ENCODE data around the gene CXCL8. TPM values are rescaled to one million over a fixed set of nuclear protein-coding genes. Genes with fewer than 3 reads are reported as not detected.
"Not testable (repeated sequence)": the region's sequence is repeated elsewhere in the genome, so short reads cannot be mapped to it uniquely, and the experiment has no call there.

The CXCL8 gene
- total RNA-seq = 1 to 10 TPM; 1.4 to 3.8 (median 2.7) TPM

DNA sequence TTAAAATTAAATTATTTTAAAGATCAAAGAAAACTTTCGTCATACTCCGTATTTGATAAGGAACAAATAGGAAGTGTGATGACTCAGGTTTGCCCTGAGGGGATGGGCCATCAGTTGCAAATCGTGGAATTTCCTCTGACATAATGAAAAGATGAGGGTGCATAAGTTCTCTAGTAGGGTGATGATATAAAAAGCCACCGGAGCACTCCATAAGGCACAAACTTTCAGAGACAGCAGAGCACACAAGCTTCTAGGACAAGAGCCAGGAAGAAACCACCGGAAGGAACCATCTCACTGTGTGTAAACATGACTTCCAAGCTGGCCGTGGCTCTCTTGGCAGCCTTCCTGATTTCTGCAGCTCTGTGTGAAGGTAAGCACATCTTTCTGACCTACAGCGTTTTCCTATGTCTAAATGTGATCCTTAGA lies at the start of gene CXCL8:
TSS of gene CXCL8 (plus strand) at position 217 of the 426 bp plus-strand sequence. CDS start at position 307, 90 bp downstream.
- intact Hi-C loops (cut with DNase I) = no loop called here
- no peak within 1 kb of the TSS for H3K4me3 ChIP-seq (replicated peaks in 1 of 3)
- no peak for TF ChIP-seq POLR2A (IDR thresholded peaks at IDR 0.05)
- TF ChIP-seq, protein P1, sequence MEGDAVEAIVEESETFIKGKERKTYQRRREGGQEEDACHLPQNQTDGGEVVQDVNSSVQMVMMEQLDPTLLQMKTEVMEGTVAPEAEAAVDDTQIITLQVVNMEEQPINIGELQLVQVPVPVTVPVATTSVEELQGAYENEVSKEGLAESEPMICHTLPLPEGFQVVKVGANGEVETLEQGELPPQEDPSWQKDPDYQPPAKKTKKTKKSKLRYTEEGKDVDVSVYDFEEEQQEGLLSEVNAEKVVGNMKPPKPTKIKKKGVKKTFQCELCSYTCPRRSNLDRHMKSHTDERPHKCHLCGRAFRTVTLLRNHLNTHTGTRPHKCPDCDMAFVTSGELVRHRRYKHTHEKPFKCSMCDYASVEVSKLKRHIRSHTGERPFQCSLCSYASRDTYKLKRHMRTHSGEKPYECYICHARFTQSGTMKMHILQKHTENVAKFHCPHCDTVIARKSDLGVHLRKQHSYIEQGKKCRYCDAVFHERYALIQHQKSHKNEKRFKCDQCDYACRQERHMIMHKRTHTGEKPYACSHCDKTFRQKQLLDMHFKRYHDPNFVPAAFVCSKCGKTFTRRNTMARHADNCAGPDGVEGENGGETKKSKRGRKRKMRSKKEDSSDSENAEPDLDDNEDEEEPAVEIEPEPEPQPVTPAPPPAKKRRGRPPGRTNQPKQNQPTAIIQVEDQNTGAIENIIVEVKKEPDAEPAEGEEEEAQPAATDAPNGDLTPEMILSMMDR (IDR thresholded peaks at IDR 0.05) = no peak
- DNase-seq = peak; percentile 76 to 86
- H3K27me3 ChIP-seq = no peaks in the 10 kb centered on the region
- H3K9me3 ChIP-seq = no peaks in the 10 kb centered on the region
- peaks cover 0 to 6% of the 10 kb centered on the region in 2 donors for H3K4me1 ChIP-seq
- H3K27ac ChIP-seq = peak within 1 kb of the TSS in 1 of 3 donors; percentile 37
- H3K36me3 ChIP-seq = no peaks in the 10 kb centered on the region
- WGBS, 2 donors = 26 to 38% methylated on average over 7 of the region's 7 CpGs

DNA sequence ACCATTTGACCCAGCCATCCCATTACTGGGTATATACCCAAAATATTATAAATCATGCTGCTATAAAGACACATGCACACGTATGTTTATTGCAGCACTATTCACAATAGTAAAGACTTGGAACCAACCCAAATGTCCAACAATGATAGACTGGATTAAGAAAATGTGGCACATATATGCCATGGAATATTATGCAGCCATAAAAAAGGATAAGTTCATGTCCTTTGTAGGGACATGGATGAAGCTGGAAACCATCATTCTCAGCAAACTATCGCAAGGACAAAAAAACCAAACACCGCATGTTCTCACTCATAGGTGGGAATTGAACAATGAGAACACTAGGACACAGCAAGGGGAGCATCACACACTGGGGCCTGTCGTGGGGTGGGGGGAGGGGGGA lies 49.2 kb upstream of the CXCL8 start:
- intact Hi-C loops (cut with DNase I); H3K9me3 ChIP-seq; H3K4me1 ChIP-seq; H3K4me3 ChIP-seq (replicated peaks in 1 of 3); H3K27me3 ChIP-seq; H3K36me3 ChIP-seq; DNase-seq; H3K27ac ChIP-seq: not testable (repeated sequence)
- WGBS, 2 donors = 91 to 92% methylated on average over 4 of the region's 4 CpGs

GRCh38 chr4:73691759-73692158 lies 48.6 kb upstream of the CXCL8 start:
- no peak overlapping the region for H3K27ac ChIP-seq
- intact Hi-C loops (cut with DNase I) = no loop called here
- H3K4me3 ChIP-seq (replicated peaks in 1 of 3) = no peak overlapping the region
- no peaks in the 10 kb centered on the region for H3K9me3 ChIP-seq
- no peaks in the 10 kb centered on the region for H3K36me3 ChIP-seq
- no peaks in the 10 kb centered on the region for H3K4me1 ChIP-seq
- H3K27me3 ChIP-seq = no peaks in the 10 kb centered on the region
- DNase-seq = no peak
- TF ChIP-seq, protein P1 (IDR thresholded peaks at IDR 0.05) = no peak
- no peak for TF ChIP-seq POLR2A (IDR thresholded peaks at IDR 0.05)

DNA sequence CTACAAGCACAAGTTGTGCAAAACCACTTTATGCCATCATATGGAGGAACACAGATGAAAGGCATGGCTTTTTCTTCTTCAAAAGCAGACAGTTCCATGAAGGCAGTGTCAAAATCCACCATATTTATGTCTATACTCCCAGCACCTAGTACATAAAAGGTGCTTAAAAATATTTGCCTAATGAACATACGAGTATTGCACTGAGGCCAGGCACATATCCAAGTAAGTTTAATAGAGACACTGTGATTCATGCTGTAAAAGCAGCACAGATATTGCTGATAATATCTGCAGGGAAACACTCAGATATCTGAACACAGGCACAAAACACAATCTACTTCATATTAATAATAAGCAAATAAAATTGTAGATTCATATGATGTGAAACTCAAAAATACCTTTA lies 48.1 kb upstream of the CXCL8 start:
- H3K27me3 ChIP-seq = no peaks in the 10 kb centered on the region
- DNase-seq = no peak
- TF ChIP-seq POLR2A (IDR thresholded peaks at IDR 0.05) = no peak
- TF ChIP-seq, protein P1 (IDR thresholded peaks at IDR 0.05) = no peak
- 56 to 71% methylated on average over 1 of the region's 1 CpG for WGBS, 2 donors
- H3K4me1 ChIP-seq = peaks cover 2% of the 10 kb centered on the region in 2 donors
- H3K4me3 ChIP-seq (replicated peaks in 1 of 3) = no peak overlapping the region
- no peaks in the 10 kb centered on the region for H3K9me3 ChIP-seq
- H3K27ac ChIP-seq = no peak overlapping the region
- H3K36me3 ChIP-seq = no peaks in the 10 kb centered on the region
- intact Hi-C loops (cut with DNase I) = no loop called here

DNA sequence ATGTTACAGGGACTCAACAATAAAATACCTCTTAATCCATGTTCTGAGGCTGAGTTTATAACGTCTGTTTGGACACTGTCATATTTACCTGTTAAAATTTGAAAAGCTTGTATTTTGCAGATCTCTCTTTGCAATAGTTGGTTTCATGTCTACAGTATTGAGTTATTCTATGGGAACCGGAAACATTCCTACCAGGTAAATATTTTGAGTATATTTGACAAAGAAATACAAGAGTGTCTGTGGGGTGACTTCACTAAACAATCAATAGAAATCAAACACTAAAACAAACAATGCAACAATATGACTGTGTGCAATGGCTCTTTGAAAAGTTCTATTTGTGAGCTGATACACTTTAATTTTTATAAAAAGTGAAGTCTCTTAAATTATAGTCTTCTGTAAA lies 47.7 kb upstream of the CXCL8 start:
- Histone ChIP-seq H3K27me3 (no peaks in the 10 kb centered on the region), H3K27ac (no peak overlapping the region), H3K36me3 (no peaks in the 10 kb centered on the region), H3K9me3 (no peaks in the 10 kb centered on the region), H3K4me1 (peaks cover 6 to 7% of the 10 kb centered on the region in 2 donors), H3K4me3 (replicated peaks in 1 of 3) (no peak overlapping the region)
- TF ChIP-seq, protein P1 (IDR thresholded peaks at IDR 0.05) = no peak
- no peak for TF ChIP-seq POLR2A (IDR thresholded peaks at IDR 0.05)
- 88 to 93% methylated on average over 2 of the region's 2 CpGs for WGBS, 2 donors
- DNase-seq = no peak
- intact Hi-C loops (cut with DNase I) = no loop called here

DNA sequence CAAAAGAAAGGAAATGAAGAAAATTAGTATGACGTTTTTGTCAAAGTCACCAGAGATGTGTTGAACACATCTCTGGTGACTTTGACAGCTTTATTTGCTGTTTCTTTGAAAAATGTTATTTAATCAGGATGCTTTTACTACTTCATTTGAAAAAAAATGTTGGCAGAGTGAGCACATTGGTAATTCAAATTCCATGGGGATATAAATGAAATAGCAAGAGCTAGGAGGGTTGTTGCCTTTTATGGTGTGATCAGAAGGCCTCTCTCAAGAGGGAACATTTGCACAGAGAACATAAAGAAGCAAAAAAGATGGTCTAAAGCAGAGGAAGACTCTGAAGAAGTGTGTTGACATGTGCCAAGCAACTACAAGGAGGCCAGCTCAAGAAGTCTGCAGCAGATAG lies 46.6 kb upstream of the CXCL8 start:
- H3K4me3 ChIP-seq (replicated peaks in 1 of 3) = no peak overlapping the region
- intact Hi-C loops (cut with DNase I) = no loop called here
- TF ChIP-seq POLR2A (IDR thresholded peaks at IDR 0.05) = no peak
- TF ChIP-seq, protein P1 (IDR thresholded peaks at IDR 0.05) = no peak
- peaks cover 15% of the 10 kb centered on the region in 2 donors for H3K4me1 ChIP-seq
- H3K27ac ChIP-seq = no peak overlapping the region
- no peaks in the 10 kb centered on the region for H3K9me3 ChIP-seq
- no peak for DNase-seq
- H3K36me3 ChIP-seq = no peaks in the 10 kb centered on the region
- WGBS, 2 donors = 73 to 86% methylated on average over 1 of the region's 1 CpG
- no peaks in the 10 kb centered on the region for H3K27me3 ChIP-seq
